Prostate gland (tissue), 2 donors: ENCODE measurements around the gene NEU1.

ENCODE experiments used
- CTCF ChIP-seq, 4 experiments: fragments of 200-600 bp in 2 of 4; fragments of 450-650 bp in 2 of 4; sonication (generic) in 2 of 4; IDR thresholded peaks; 1 replicate in 3 of 4; 2 replicates in 1 of 4; pipeline ENCODE4 v1.5.1; 2016 to 2019; ENCODE audit warnings: antibody characterized with exemption in 4 of 4, mild to moderate bottlenecking in 2 of 4, moderate library complexity in 2 of 4
- POLR2A ChIP-seq: fragments of 450-650 bp; IDR thresholded peaks from one replicate; pipeline ENCODE4 v1.6.1; 2016; ENCODE audit warnings: antibody characterized with exemption, mild to moderate bottlenecking
- POLR2AphosphoS5 ChIP-seq: sonication (generic); formaldehyde crosslinking; IDR thresholded peaks from one replicate; pipeline ENCODE4 v1.6.1; 2017; ENCODE audit warnings: antibody characterized with exemption

GRCh38 chr6:31881136-31881859 is 18.7 kb upstream of the NEU1 start:
- no peak for TF ChIP-seq CTCF (IDR thresholded peaks at IDR 0.05)
- no peak for TF ChIP-seq POLR2AphosphoS5
- no peak for TF ChIP-seq POLR2A
